NB4 (cell line): ENCODE results near the gene TBC1D1.

ENCODE experiments used
- DNase-seq: peaks from one replicate; pipeline ENCODE4 v3.0.0; 2010; ENCODE audit warnings: low read depth
- H3K4me3 ChIP-seq: one replicate; pipeline ENCODE4 v1.5.1; 2011; ENCODE audit warnings: mild to moderate bottlenecking, low read depth, low read length, moderate library complexity
- MYC ChIP-seq: IDR thresholded peaks from 2 replicates; pipeline ENCODE4 v1.6.1; 2011; ENCODE audit warnings: low read depth, low read length
- POLR2A ChIP-seq: IDR thresholded peaks from 2 replicates; pipeline ENCODE4 v1.6.1; 2011; ENCODE audit warnings: mild to moderate bottlenecking; ENCODE audit not compliant: insufficient read length; ENCODE audit errors: extremely low read depth
- TF ChIP-seq, protein P1 (sequence below): IDR thresholded peaks from one replicate; pipeline ENCODE4 v1.5.1; 2012; ENCODE audit warnings: low read depth, low read length
- TF ChIP-seq, protein P2 (sequence below): IDR thresholded peaks from 2 replicates; pipeline ENCODE4 v1.6.1; 2011; ENCODE audit warnings: low read depth, low read length

Gene TBC1D1

DNA sequence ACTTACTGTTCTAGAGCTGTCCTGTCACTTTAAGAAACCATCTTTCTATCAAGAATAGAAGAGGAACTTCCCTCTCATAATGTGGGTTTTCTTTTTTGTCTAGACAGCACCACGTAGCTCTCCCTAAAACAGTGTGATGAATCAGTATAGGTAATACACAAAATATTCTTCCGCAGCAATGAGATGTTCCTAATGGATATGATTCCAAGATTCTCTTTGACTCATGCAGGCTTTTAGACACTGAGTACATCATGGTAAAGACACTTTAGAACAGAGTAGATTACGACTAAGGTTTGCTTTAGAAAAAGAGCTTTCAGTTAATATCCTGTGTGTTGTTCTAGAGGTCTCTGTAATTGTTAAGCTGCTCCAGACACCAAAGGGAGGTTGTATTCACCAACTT, 139.1 kb downstream of the TBC1D1 start:
- no peak overlapping the region for H3K4me3 ChIP-seq
- TF ChIP-seq POLR2A, result no peak
- TF ChIP-seq, protein P1, sequence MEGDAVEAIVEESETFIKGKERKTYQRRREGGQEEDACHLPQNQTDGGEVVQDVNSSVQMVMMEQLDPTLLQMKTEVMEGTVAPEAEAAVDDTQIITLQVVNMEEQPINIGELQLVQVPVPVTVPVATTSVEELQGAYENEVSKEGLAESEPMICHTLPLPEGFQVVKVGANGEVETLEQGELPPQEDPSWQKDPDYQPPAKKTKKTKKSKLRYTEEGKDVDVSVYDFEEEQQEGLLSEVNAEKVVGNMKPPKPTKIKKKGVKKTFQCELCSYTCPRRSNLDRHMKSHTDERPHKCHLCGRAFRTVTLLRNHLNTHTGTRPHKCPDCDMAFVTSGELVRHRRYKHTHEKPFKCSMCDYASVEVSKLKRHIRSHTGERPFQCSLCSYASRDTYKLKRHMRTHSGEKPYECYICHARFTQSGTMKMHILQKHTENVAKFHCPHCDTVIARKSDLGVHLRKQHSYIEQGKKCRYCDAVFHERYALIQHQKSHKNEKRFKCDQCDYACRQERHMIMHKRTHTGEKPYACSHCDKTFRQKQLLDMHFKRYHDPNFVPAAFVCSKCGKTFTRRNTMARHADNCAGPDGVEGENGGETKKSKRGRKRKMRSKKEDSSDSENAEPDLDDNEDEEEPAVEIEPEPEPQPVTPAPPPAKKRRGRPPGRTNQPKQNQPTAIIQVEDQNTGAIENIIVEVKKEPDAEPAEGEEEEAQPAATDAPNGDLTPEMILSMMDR, result no peak
- TF ChIP-seq, protein P2, sequence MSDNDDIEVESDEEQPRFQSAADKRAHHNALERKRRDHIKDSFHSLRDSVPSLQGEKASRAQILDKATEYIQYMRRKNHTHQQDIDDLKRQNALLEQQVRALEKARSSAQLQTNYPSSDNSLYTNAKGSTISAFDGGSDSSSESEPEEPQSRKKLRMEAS, result no peak
- no peak for DNase-seq

DNA sequence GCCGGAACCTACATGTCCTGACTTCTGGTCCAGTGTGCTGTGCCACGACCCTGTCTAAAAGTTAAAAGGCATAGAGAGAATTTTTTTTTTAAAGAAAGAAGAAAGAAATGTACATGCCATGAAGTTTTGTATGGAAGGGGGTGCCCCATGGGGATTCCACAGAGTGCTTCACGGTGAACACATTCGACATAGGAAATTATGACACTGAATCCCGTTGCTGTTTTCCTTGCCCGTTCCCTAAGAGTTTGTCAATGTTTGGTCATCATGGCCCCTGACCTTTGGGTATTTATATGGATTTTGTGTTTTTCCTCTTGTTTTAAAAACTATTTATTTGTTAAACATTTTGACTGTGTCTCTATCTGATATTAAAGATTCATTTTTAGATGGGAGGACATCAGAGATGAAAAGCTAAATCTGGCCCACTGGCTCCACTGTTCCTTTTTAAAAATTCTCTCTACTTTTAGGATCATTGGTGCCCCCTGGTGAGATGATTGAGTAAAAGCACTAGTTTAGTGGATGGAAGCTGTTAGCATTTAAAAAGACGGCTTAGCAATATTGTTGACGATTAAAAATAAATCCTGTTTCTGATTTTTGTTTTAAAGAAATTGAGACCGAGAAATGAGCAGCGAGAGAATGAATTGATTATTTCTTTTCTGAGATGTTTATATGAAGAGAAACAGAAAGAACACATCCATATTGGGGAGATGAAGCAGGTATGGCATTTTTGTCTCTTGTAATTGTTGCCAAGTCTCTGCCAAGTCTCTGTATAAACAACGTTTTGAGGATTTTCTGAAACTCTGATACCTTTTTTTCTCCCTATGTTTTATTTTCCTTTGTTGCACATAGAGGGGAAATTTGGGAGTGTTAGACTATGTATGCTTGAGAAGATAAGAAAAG, 144.3 kb downstream of the TBC1D1 start:
- DNase-seq, result peak; percentile 77
- H3K4me3 ChIP-seq, result no peak overlapping the region
- no peak for TF ChIP-seq MYC
- TF ChIP-seq, protein P2, result 0 out of 2 replicates have a peak, but pooled peaks have one; percentile 24
- TF ChIP-seq, protein P1, result peak; percentile 64

DNA sequence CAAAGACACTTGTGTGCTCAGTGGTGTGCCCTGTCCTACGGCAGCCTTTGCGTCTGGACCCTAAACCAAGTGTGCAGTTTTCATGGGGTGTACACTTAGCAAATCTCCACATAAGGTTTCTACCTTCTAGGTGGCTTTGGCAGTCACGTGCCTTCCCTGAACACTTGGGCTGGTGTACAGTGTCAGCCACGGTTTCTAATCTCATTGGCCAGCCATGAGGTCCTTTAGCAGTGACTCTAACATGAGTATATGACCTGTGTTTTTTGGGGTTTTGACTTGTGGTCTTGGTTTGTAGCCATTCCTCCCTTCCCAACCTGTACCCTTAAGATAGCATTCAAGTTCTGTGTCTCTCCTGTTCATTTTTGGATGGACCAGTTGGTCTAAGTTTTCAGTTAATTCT, 145.7 kb downstream of the TBC1D1 start:
- TF ChIP-seq, protein P1, result no peak
- TF ChIP-seq, protein P2, result no peak
- TF ChIP-seq POLR2A (no peak), MYC (no peak)
- no peak overlapping the region for H3K4me3 ChIP-seq
- DNase-seq, result no peak

DNA sequence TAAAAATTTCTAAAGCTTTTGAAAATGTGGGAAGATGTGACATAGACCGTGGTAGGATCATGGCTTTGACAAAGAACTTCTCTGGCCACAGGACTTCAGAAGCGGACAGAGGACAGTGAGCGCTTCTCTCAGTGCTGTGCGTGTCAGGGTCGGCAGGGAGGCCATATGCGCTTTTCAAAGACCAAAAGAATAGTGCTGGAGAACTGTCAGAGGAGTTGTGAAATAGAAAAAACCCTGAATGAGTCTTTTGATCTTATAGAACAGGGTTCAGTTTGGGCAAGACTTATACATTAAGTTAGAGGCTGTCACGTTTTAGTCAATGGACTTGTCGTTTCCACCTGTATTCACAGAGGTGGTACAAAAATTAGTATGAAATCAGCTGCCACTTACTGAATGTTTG, 146.7 kb downstream of the TBC1D1 start:
- TF ChIP-seq POLR2A, result no peak
- TF ChIP-seq MYC, result no peak
- TF ChIP-seq, protein P2, result no peak
- TF ChIP-seq, protein P1, result no peak
- DNase-seq, result no peak
- H3K4me3 ChIP-seq, result no peak overlapping the region

DNA sequence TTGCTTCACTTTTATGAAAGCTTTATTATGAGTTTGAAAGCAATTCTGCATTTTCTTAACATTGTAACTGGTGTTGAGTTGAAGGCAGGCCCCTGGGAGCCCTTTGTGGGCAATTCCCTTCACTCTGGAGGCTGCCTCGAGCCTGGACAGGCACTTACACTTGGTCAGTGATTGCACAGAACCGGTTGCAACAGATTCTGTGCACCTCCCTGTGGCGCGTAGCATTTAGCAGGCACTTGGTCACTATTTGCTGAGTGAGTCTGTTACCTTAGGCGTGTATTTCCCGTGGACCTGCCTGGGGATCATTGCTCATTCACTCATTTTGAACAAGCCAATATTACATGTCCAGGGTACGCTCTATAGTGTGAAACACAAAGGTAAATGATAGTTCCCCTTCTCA, 149.7 kb downstream of the TBC1D1 start:
- no peak for DNase-seq

More for the DNA sequence above, 149.7 kb downstream of the TBC1D1 start:
- TF ChIP-seq, protein P1, result no peak
- TF ChIP-seq POLR2A, result no peak
- no peak overlapping the region for H3K4me3 ChIP-seq
